Adrenal gland (tissue), 12 donors: Measurements from ENCODE around the gene HECW1. TPM values are rescaled to one million over a fixed set of nuclear protein-coding genes. Genes with fewer than 3 reads are reported as not detected.

Source experiments
- DNase-seq, 7 donors: peaks; one replicate each; pipeline ENCODE4 v3.0.0-alpha.2; 2019 to 2020
- H3K27ac ChIP-seq, 5 donors: fragments of 200-600 bp; sonication (generic) in 4 of 5; 1 replicate in 3 of 5; 2 replicates in 2 of 5; pipeline versions ENCODE4 v1.5.1 to v1.8.0; 2016 to 2020; ENCODE audit warnings: mild to moderate bottlenecking in 1 of 5
- H3K27me3 ChIP-seq: fragments of 200-600 bp; 2 replicates; pipeline ENCODE4 v1.8.0; 2021
- H3K36me3 ChIP-seq, 2 donors: fragments of 200-600 bp; replicated peaks in 1 of 2; 1 replicate in 1 of 2; 2 replicates in 1 of 2; pipeline versions ENCODE4 v1.5.1 to v1.8.0; 2018 to 2022
- H3K4me1 ChIP-seq, 2 donors: fragments of 200-600 bp; replicated peaks in 1 of 2; 1 replicate in 1 of 2; 2 replicates in 1 of 2; pipeline versions ENCODE4 v1.5.1 to v1.8.0; 2018 to 2021
- H3K4me3 ChIP-seq, 4 donors: fragments of 200-600 bp; sonication (generic) in 3 of 4; one replicate each; pipeline ENCODE4 v1.5.1; 2016 to 2018
- H3K9me3 ChIP-seq, 3 donors: fragments of 200-600 bp; sonication (generic) in 1 of 3; replicated peaks in 1 of 3; 1 replicate in 2 of 3; 2 replicates in 1 of 3; pipeline versions ENCODE4 v1.5.1 to v1.8.0; 2016 to 2021
- CTCF ChIP-seq, 6 experiments: fragments of 450-650 bp in 4 of 6; fragments of 200-600 bp in 2 of 6; sonication (generic) in 1 of 6; IDR thresholded peaks; 1 replicate in 5 of 6; 2 replicates in 1 of 6; pipeline versions ENCODE4 v1.5.1 to v1.8.0; 2016 to 2021; ENCODE audit warnings: antibody characterized with exemption in 6 of 6, mild to moderate bottlenecking in 2 of 6, moderate library complexity in 1 of 6
- POLR2A ChIP-seq, 2 donors: fragments of 450-650 bp; IDR thresholded peaks; one replicate each; pipeline ENCODE4 v1.6.1; 2017; ENCODE audit warnings: antibody characterized with exemption in 2 of 2, mild to moderate bottlenecking in 2 of 2, moderate library complexity in 1 of 2
- WGBS, 4 donors: extraction: QIAGEN DNeasy Blood & Tissue Kit in 2 of 4; methylation state at CpG; one replicate each; pipeline versions ENCODE4 v1.1.5 to v1.1.7; 2013 to 2017; 5-methylcytosine and 5-hydroxymethylcytosine counted together
- intact Hi-C, 2 donors: fragments of 100-400 bp; cut with DNase I; formaldehyde crosslinking; loops; one replicate each; pipeline versions ENCODE4 v1.14.1 to v1.15.0; 2022 to 2023
- polyA plus RNA-seq, 3 donors: library from polyadenylated mRNA; stranded (reverse); fragments of 200-250 nt in 2 of 3; fragments of 350-450 nt in 1 of 3; fragmentation: Illumina TruSeq in 1 of 3; extraction: RNeasy Lipid Tissue Mini Kit (QIAGEN cat#74804) in 1 of 3; gene quantifications; one replicate each; pipeline ENCODE4 v1.2.3, GENCODE V29; 2013 to 2014
- total RNA-seq, 9 donors: library from RNA; depleted of rRNA in 4 of 9; stranded (reverse); fragments of >200 nt in 4 of 9; fragments of 120-200 nt in 1 of 9; fragmentation: NEBNext Ultra II Directional in 1 of 9; extraction: Animal tissue kit (Norgen Biotek cat#: 25700) in 1 of 9; gene quantifications; one replicate each; pipeline versions ENCODE4 v1.1.0 to v1.2.4, GENCODE V29; 2013 to 2023
- donor health status: healthy with polysubstance abuse.
- donor health status: Bipolar disorder and iron deficiency.
- donor health status: DM: yes; HTN: yes; CAD: no.
- donor health status: DM: no; HTN: no; CAD: no.
- donor health status: DM: no; HTN: no; CAD: no.
- donor health status: DM: yes; HTN: yes; CAD: no.

The HECW1 gene
- total and polyA plus RNA-seq, 12 donors, result under 0.01 to 3.2 (median 0.06) TPM; not detected in 4

GRCh38 chr7:43461349-43462024 lies 349.0 kb downstream of the HECW1 start:
- 53 to 62% (median 58%) methylated on average over 5 of the region's 5 CpGs for WGBS, 4 donors
- Histone ChIP-seq H3K4me1 (no peaks in the 10 kb centered on the region), H3K27ac (no peak overlapping the region), H3K36me3 (no peaks in the 10 kb centered on the region), H3K4me3 (no peak overlapping the region), H3K9me3 (no peaks in the 10 kb centered on the region), H3K27me3 (no peaks in the 10 kb centered on the region)
- intact Hi-C loops, result no loop called here
- TF ChIP-seq CTCF (IDR thresholded peaks at IDR 0.05) (no peak), POLR2A (IDR thresholded peaks at IDR 0.05) (no peak)
- DNase-seq, result peak in 5 of 7 donors; percentile 31 to 58 (median 46)

- Histone ChIP-seq H3K4me3 (no peak overlapping the region), H3K4me1 (no peaks in the 10 kb centered on the region), H3K27ac (no peak overlapping the region), H3K27me3 (no peaks in the 10 kb centered on the region), H3K36me3 (no peaks in the 10 kb centered on the region), H3K9me3 (no peaks in the 10 kb centered on the region)
- intact Hi-C loops, result no loop called here
- TF ChIP-seq POLR2A (IDR thresholded peaks at IDR 0.05) (no peak), CTCF (IDR thresholded peaks at IDR 0.05) (no peak)
- WGBS, 4 donors, result 38 to 61% (median 43%) methylated on average over 1 of the region's 1 CpG
- DNase-seq, result no peak
Measured at GRCh38 chr7:43462836-43463235, 350.4 kb downstream of the HECW1 start.

- no peaks in the 10 kb centered on the region for H3K9me3 ChIP-seq
- WGBS, 4 donors, result 76 to 83% (median 80%) methylated on average over 8 of the region's 8 CpGs
- TF ChIP-seq POLR2A (IDR thresholded peaks at IDR 0.05) (no peak), CTCF (IDR thresholded peaks at IDR 0.05) (no peak)
- no peak for DNase-seq
- no peaks in the 10 kb centered on the region for H3K36me3 ChIP-seq
- H3K27ac ChIP-seq, result no peak overlapping the region
- no peaks in the 10 kb centered on the region for H3K27me3 ChIP-seq
- intact Hi-C loops, result no loop called here
- no peaks in the 10 kb centered on the region for H3K4me1 ChIP-seq
- H3K4me3 ChIP-seq, result no peak overlapping the region
Measured at GRCh38 chr7:43463401-43463980, 351.0 kb downstream of the HECW1 start.

- 75 to 85% (median 81%) methylated on average over 11 of the region's 11 CpGs for WGBS, 4 donors
Measured at GRCh38 chr7:43465581-43466554, 353.4 kb downstream of the HECW1 start.

More at GRCh38 chr7:43465581-43466554, 353.4 kb downstream of the HECW1 start:
- Histone ChIP-seq H3K9me3 (no peaks in the 10 kb centered on the region), H3K27me3 (no peaks in the 10 kb centered on the region), H3K4me1 (no peaks in the 10 kb centered on the region), H3K4me3 (no peak overlapping the region), H3K36me3 (no peaks in the 10 kb centered on the region), H3K27ac (no peak overlapping the region)
- intact Hi-C loops, result no loop called here
- TF ChIP-seq CTCF (IDR thresholded peaks at IDR 0.05), result no peak
- TF ChIP-seq POLR2A (IDR thresholded peaks at IDR 0.05), result no peak
- DNase-seq, result no peak
